A673 (cell line): ENCODE results near the gene IFNAR1. TPM values are rescaled to one million over a fixed set of nuclear protein-coding genes. Genes with fewer than 3 reads are reported as not detected.

Experiments
- BruUV-seq: library from RNA; stranded (reverse); fragments of 400-500 nt; replicated peaks from 2 replicates; lab custom pipeline; 2021; lab: Mats Ljungman, UMichigan
- CTCF ChIA-PET: fragments of 300-600 bp; sonication (Branson Sonifier 250); formaldehyde crosslinking; loops from one replicate; lab custom pipeline; 2022; ENCODE audit warnings: antibody characterized with exemption; lab: Charles Lee
- POLR2A ChIA-PET: fragments of 300-600 bp; sonication (Branson Sonifier 250); formaldehyde crosslinking; loops from one replicate; lab custom pipeline; 2022; ENCODE audit warnings: antibody characterized with exemption; ENCODE audit not compliant: low non-redundant PET; lab: Charles Lee
- DNase-seq: peaks from one replicate; pipeline ENCODE4 v3.0.0-alpha.2; 2015; ENCODE audit warnings: low spot score
- H3K27ac ChIP-seq: fragments of 200-600 bp; sonication (generic); 2 replicates; pipeline ENCODE4 v1.5.1; 2016; ENCODE audit warnings: mixed run types, low read depth, mild to moderate bottlenecking, mixed read lengths, antibody characterized with exemption, low read length; ENCODE audit not compliant: poor library complexity, severe bottlenecking
- H3K27me3 ChIP-seq: fragments of 200-600 bp; sonication (generic); replicated peaks from 2 replicates; pipeline ENCODE4 v1.6.1; 2017; ENCODE audit warnings: mixed run types, low read depth, mild to moderate bottlenecking, mixed read lengths, antibody characterized with exemption, low read length; ENCODE audit not compliant: insufficient read depth, poor library complexity
- H3K36me3 ChIP-seq: fragments of 200-600 bp; sonication (generic); 2 replicates; pipeline ENCODE4 v1.6.1; 2016; ENCODE audit warnings: mixed run types, mild to moderate bottlenecking, mixed read lengths, antibody characterized with exemption, low read length; ENCODE audit not compliant: insufficient read depth, poor library complexity, severe bottlenecking
- H3K4me1 ChIP-seq: fragments of 200-600 bp; sonication (generic); 2 replicates; pipeline ENCODE4 v1.6.1; 2017; ENCODE audit warnings: mixed run types, mild to moderate bottlenecking, mixed read lengths, antibody characterized with exemption, low read length; ENCODE audit not compliant: insufficient read depth, poor library complexity, severe bottlenecking
- H3K4me3 ChIP-seq: fragments of 200-600 bp; sonication (generic); 2 replicates; pipeline ENCODE4 v1.5.1; 2016; ENCODE audit warnings: low read depth, mixed run types, mild to moderate bottlenecking, mixed read lengths, low read length; ENCODE audit not compliant: poor library complexity, severe bottlenecking
- H3K9me3 ChIP-seq: fragments of 200-600 bp; sonication (generic); 2 replicates; pipeline ENCODE4 v1.6.1; 2016; ENCODE audit warnings: mixed run types, low read depth, mild to moderate bottlenecking, mixed read lengths, antibody characterized with exemption, low read length; ENCODE audit not compliant: poor library complexity, severe bottlenecking
- EZH2 ChIP-seq: fragments of 200-600 bp; sonication (generic); IDR thresholded peaks from 2 replicates; pipeline ENCODE4 v1.6.1; 2017; ENCODE audit warnings: borderline replicate concordance, low read depth, mild to moderate bottlenecking, mixed read lengths, antibody characterized with exemption, low read length; ENCODE audit not compliant: poor library complexity, severe bottlenecking
- intact Hi-C: fragments of 100-400 bp; cut with micrococcal nuclease; formaldehyde crosslinking; loops from one replicate; pipeline ENCODE4 v1.10.0; 2022; ENCODE audit not compliant: unreplicated experiment
- total RNA-seq: library from RNA; stranded (reverse); gene quantifications from 2 replicates; pipeline ENCODE4 v1.2.3, GENCODE V29; 2021
- TF ChIP-seq, protein P1 (sequence below): fragments of 300-800, 200-600 bp; sonication (generic); conservative IDR thresholded peaks from 2 replicates; pipeline ENCODE4 v1.5.1; 2017; ENCODE audit warnings: low read depth, mild to moderate bottlenecking, antibody characterized with exemption, low read length, moderate library complexity, mixed read lengths

Gene IFNAR1
- total RNA-seq, 1 experiment from 2014 or later, result 38.1 TPM

DNA sequence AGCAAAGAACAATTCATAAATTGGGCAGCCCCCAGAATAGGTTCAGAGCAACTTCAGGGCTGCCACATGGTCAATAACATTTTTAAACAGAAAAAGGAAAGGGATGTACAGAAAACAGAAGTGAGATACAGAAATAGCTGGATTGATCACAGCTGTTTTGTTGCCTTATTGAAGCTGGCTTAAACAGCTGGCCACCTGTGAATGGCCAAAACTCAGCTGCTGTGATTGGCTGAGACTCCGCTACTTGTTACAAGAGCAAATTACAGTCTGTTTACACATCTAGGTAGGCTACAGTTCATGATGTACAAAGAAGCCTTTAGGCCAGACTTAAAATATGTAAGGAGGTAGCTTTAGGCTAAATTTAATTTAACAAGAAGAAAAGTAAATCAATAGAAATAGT, 11.6 kb upstream of the IFNAR1 start:
- peaks cover 12% of the 10 kb centered on the region for H3K4me1 ChIP-seq
- no peak for TF ChIP-seq EZH2
- TF ChIP-seq, protein P1, sequence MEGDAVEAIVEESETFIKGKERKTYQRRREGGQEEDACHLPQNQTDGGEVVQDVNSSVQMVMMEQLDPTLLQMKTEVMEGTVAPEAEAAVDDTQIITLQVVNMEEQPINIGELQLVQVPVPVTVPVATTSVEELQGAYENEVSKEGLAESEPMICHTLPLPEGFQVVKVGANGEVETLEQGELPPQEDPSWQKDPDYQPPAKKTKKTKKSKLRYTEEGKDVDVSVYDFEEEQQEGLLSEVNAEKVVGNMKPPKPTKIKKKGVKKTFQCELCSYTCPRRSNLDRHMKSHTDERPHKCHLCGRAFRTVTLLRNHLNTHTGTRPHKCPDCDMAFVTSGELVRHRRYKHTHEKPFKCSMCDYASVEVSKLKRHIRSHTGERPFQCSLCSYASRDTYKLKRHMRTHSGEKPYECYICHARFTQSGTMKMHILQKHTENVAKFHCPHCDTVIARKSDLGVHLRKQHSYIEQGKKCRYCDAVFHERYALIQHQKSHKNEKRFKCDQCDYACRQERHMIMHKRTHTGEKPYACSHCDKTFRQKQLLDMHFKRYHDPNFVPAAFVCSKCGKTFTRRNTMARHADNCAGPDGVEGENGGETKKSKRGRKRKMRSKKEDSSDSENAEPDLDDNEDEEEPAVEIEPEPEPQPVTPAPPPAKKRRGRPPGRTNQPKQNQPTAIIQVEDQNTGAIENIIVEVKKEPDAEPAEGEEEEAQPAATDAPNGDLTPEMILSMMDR, result no peak
- BruUV-seq, result no TSS peak
- CTCF ChIA-PET, result no interaction called here
- no peak overlapping the region for H3K4me3 ChIP-seq
- no peak overlapping the region for H3K27ac ChIP-seq
- intact Hi-C loops, result no loop called here
- POLR2A ChIA-PET, result no interaction called here
- no peaks in the 10 kb centered on the region for H3K9me3 ChIP-seq
- no peak for DNase-seq
- no peaks in the 10 kb centered on the region for H3K27me3 ChIP-seq
- H3K36me3 ChIP-seq, result no peaks in the 10 kb centered on the region

DNA sequence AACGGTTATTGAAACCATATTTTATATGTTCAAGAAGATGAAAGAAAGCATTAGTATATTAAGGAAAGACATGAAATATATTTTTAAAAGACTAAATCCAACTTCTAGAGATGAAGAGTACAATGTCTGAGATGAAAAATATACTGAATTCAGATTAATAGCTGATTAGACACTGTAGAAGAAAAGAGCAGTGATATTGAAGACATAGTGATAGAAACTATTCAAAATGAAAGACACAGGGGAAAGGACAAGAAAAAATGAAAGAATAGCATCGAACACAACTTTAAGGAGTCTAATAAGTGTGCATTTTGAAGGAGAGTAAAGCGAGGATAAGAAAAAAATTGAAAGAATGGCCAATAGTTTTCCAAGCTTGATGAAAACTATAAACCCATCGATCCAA, 11.2 kb upstream of the IFNAR1 start:
- no peak overlapping the region for H3K27ac ChIP-seq
- no peaks in the 10 kb centered on the region for H3K27me3 ChIP-seq
- H3K9me3 ChIP-seq, result no peaks in the 10 kb centered on the region
- BruUV-seq, result no TSS peak
- ChIA-PET CTCF (no interaction called here), POLR2A (no interaction called here)
- TF ChIP-seq EZH2, result no peak
- TF ChIP-seq, protein P1, result no peak
- no peak overlapping the region for H3K4me3 ChIP-seq
- H3K36me3 ChIP-seq, result no peaks in the 10 kb centered on the region
- DNase-seq, result no peak
- peaks cover 11% of the 10 kb centered on the region for H3K4me1 ChIP-seq
- intact Hi-C loops, result no loop called here

DNA sequence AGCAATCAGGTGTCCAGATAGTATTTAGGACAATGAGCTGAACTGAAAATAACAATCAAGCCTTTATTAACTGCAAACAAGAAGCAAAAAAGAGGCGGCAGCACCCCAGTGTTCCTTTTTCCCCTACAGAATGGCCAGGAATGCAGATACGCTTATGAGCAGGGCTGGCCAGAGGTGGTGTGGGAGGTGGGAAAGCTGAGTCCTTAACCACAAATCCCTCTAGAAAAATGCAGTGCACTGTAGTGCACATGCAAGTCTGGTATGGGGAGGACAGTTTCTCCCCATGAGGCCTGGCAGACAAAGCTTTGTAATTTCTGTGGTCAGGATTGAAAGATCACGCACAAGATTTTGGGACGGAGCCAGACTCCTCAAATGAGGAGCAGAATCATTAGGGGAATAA, 10.7 kb upstream of the IFNAR1 start:
- ChIA-PET CTCF (no interaction called here), POLR2A (no interaction called here)
- no peaks in the 10 kb centered on the region for H3K9me3 ChIP-seq
- TF ChIP-seq, protein P1, result no peak
- no peak for TF ChIP-seq EZH2
- H3K4me3 ChIP-seq, result no peak overlapping the region
- H3K36me3 ChIP-seq, result no peaks in the 10 kb centered on the region
- intact Hi-C loops, result no loop called here
- H3K4me1 ChIP-seq, result peaks cover 6% of the 10 kb centered on the region
- DNase-seq, result no peak
- no peak overlapping the region for H3K27ac ChIP-seq
- BruUV-seq, result no TSS peak
- H3K27me3 ChIP-seq, result no peaks in the 10 kb centered on the region
